22Rv1 (cell line): Measurements from ENCODE around the gene CHCT1.
A peak's percentile ranks its signal among the peaks of the same experiment; 100 is the strongest.

Experiments
- H3K27ac ChIP-seq: fragments of 450-650 bp; 2 replicates; pipeline ENCODE4 v1.5.1; 2017
- ZFX ChIP-seq: fragments of 450-650 bp; IDR thresholded peaks from 2 replicates; pipeline ENCODE4 v1.6.1; 2017; ENCODE audit warnings: antibody characterized with exemption, borderline replicate concordance
- TF ChIP-seq, protein P1 (sequence below): fragments of 450-650 bp; IDR thresholded peaks from 2 replicates; pipeline ENCODE4 v1.5.1; 2017; ENCODE audit warnings: mild to moderate bottlenecking

Gene CHCT1

DNA sequence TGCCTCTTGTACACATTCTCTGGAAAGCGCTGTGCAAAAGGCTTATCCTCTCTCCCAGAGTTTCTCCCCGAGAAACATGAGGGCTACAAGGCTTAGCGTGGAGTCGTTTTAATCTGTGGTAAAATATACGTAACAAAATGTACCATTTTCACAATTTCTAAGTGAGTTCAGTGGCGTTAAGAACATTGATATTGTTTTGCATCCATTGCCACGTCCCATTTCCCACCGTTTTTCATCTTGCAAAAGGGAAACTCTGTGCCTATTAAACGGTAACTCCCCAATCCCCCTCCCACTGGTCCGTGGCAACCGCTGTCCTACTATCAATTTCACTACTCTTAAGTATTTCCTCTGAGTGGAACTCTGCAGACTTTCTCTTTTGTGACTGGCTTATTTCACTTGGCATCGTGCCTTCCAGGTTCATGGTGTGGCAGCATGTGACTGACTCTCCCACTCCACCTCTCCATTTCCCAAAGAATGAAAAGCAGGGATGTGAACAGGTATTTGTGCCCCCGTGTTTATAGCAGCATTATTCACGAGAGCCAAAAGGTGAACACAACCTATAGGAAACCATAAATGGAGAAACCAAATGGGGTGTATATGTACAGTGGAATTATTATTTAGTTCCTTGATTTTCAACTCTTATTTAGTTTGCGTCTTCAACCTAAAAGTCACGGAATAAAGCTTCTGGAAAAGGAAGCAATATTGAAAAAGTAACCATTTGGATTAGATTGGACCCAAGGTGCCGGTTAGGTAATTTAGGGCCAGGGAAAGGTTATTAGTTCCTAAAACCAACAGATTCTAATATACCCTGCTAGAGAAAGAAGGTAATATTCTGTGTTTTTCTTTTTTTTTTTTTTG lies 29.2 kb upstream of the CHCT1 start:
- TF ChIP-seq, protein P1, sequence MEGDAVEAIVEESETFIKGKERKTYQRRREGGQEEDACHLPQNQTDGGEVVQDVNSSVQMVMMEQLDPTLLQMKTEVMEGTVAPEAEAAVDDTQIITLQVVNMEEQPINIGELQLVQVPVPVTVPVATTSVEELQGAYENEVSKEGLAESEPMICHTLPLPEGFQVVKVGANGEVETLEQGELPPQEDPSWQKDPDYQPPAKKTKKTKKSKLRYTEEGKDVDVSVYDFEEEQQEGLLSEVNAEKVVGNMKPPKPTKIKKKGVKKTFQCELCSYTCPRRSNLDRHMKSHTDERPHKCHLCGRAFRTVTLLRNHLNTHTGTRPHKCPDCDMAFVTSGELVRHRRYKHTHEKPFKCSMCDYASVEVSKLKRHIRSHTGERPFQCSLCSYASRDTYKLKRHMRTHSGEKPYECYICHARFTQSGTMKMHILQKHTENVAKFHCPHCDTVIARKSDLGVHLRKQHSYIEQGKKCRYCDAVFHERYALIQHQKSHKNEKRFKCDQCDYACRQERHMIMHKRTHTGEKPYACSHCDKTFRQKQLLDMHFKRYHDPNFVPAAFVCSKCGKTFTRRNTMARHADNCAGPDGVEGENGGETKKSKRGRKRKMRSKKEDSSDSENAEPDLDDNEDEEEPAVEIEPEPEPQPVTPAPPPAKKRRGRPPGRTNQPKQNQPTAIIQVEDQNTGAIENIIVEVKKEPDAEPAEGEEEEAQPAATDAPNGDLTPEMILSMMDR, result no peak
- TF ChIP-seq ZFX, result no peak
- peak overlapping the region; percentile 95 for H3K27ac ChIP-seq

DNA sequence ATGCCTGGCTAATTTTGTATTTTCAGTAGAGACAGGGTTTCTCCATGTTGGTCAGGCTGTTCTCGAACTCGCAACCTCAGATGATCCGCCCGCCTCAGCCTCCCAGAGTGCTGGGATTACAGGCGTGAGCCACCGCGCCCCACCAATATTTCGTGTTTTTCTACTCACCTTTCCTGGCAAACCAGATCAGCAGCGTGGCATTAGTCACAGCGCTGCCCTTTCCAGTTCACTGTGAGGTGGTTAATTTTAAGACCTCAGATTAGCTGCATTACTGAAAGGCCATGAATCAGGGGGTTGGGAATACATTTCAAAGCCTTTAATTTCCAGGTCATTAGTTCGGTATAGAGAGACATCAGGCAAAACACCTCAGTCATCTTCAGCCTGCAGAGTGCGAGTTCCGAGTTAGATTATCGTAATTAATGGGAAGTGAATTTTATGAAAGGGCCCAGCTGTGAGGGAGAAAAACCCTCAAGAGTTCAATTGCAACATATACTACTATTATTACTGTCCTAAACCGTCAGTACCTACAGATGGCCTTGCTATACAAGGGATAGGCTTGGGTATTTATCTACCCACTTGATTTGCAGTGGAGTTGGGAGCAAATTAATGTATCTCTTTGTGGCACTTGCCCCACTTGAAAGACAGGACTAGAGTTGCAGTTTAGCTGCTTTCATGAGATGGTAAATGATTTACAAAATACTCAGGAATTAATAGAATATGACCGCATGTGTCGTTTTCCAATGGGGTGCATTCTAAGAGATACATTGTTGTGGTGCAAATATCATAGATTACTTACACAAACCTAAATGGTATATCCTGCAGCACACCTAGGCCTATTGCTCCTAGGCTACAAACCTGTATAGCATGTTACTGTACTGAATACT lies 28.2 kb upstream of the CHCT1 start:
- H3K27ac ChIP-seq, result no peak overlapping the region; the same call in 1 of the 2 replicates
- TF ChIP-seq, protein P1, result no peak
- TF ChIP-seq ZFX, result no peak

DNA sequence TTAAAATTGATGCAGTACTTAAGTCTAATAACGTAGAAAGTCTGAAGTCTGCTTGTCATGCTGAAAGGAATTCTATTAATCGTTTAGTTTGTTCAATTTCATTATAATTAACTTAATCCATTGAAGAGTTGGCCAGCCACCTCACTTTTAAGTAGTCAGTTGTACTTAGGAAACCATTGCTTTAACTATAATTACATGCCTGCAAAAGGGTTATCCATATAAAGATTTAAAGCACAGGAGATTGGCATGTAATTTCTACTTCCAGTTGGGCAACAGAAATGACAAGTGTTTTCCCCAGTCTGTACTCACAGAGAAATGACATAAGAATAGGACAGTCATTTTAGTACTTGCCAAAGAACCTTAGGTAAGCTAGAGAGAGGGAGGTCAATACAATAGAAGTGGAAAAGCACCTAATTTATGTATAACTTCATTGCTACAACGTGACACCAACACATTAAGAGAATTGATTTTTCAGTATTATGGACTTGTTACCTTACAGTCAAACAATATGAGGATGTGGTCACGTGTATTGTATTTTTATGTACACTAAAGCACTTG lies 26.7 kb upstream of the CHCT1 start:
- no peak overlapping the region for H3K27ac ChIP-seq
- TF ChIP-seq, protein P1, result no peak
- TF ChIP-seq ZFX, result no peak

DNA sequence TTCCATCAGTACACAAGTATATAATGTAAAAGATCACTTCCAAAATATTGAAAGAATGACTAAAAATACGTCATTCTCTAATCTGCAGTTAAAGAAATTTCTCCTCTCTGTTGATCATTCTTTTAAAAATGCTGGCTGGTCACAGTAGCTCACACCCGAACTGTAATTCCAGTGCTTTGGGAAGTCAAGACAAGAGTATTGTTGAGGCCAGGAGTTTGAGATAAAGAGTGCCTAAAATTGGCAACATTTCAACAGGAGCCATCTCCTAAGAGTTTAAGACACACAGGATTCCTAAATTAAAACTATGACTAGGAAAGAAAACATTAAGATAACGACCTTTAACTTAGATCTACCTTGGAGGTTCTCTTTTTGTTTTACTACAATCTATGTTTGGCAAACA lies 25.9 kb upstream of the CHCT1 start:
- no peak overlapping the region for H3K27ac ChIP-seq
- TF ChIP-seq, protein P1, result no peak
- no peak for TF ChIP-seq ZFX

DNA sequence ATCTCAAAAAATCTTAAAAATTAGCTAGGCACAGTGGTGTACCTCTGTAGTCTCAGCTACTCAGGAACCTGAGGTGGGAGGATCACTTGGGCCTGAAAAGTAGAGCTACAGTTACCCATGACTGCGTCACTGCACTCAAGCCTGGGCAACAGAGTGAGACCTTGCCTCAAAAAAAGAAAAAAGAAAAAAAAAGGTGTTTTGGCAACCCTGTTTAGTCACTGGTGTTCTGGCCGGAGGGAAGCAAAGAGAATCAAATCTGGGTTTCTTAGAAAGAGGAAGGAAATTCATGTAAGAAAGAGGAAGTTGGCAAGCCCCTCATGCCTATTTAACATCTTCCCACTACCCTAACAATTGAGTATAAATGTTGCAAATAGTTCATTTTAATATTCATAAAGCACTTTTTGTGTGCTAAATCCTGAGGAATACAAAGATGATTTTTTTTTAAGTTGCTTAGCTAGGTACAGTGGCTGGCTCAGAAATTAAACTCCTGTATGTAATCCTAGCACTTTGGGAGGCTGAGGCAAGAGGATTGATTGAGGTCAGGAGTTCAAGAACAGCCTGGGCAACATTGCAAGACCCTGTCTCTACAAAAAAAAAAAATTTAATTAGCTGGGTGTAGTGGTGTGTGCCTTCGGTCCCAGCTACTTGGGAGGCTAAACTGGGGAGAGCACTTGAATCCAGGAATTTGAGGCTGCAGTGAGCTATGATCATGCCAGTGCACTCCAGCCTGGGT lies 23.9 kb upstream of the CHCT1 start:
- H3K27ac ChIP-seq, result no peak overlapping the region
- no peak for TF ChIP-seq ZFX
- TF ChIP-seq, protein P1, result no peak

DNA sequence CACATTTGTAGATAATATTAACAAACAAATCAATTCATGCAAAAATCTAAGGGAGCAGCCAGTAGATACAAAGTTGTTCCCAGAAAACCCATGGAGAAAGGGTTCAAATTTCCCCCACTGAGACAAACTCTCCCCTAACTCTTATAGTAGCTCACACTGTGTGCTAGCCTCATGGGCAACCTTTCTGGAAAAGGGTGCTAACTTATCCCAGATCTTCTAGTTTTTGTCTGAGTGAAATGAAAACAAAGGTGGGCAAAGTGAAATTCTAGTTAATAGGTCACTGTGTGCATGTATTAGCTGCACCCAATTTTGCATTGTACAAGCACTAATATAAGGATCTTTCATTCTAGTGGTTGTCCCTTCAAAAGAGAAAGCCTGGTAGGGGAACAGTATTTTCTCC lies 20.5 kb upstream of the CHCT1 start:
- TF ChIP-seq, protein P1, result no peak
- no peak for TF ChIP-seq ZFX
- H3K27ac ChIP-seq, result no peak overlapping the region
